NCI-H1436 treated with DMSO at 0.1 percent for 48 hours (cell line): ENCODE measurements around the gene ZSCAN20.
"Not testable (repeated sequence)": the region's sequence is repeated elsewhere in the genome, so short reads cannot be mapped to it uniquely, and the experiment has no call there.

Source experiments
- DNase-seq: peaks from one replicate; lab custom pipeline; 2025; lab: John Stamatoyannopoulos, UW

The ZSCAN20 gene

GRCh38 chr1:33488624-33489023 is 16.2 kb downstream of the ZSCAN20 start:
- no peak for DNase-seq

GRCh38 chr1:33494929-33495328 is 22.5 kb downstream of the ZSCAN20 start:
- DNase-seq, result no peak

- no peak for DNase-seq
These were observed 25.0 kb downstream of the ZSCAN20 start for GRCh38 chr1:33497410-33497809.

GRCh38 chr1:33500547-33500946 is 28.1 kb downstream of the ZSCAN20 start:
- DNase-seq, result no peak

- no peak for DNase-seq
These were observed 28.9 kb downstream of the ZSCAN20 start for GRCh38 chr1:33501309-33501708.

- DNase-seq, result no peak
These were observed 29.3 kb downstream of the ZSCAN20 start for GRCh38 chr1:33501774-33502173.

GRCh38 chr1:33502726-33503125 is 30.3 kb downstream of the ZSCAN20 start:
- no peak for DNase-seq

- no peak for DNase-seq
These were observed 31.1 kb downstream of the ZSCAN20 start for GRCh38 chr1:33503506-33503905.

GRCh38 chr1:33507661-33508060 is 35.2 kb downstream of the ZSCAN20 start:
- no peak for DNase-seq

- DNase-seq, result no peak
These were observed 35.7 kb downstream of the ZSCAN20 start for GRCh38 chr1:33508151-33508550.

GRCh38 chr1:33509276-33509675 is 36.8 kb downstream of the ZSCAN20 start:
- not testable (repeated sequence) for DNase-seq

GRCh38 chr1:33512226-33513011 is 40.0 kb downstream of the ZSCAN20 start:
- no peak for DNase-seq

GRCh38 chr1:33515112-33515511 is 42.7 kb downstream of the ZSCAN20 start:
- DNase-seq, result no peak

GRCh38 chr1:33515607-33516006 is 43.2 kb downstream of the ZSCAN20 start:
- no peak for DNase-seq

GRCh38 chr1:33516428-33516827 is 44.0 kb downstream of the ZSCAN20 start:
- no peak for DNase-seq

GRCh38 chr1:33516891-33517567 is 44.6 kb downstream of the ZSCAN20 start:
- no peak for DNase-seq

GRCh38 chr1:33517596-33518250 is 45.3 kb downstream of the ZSCAN20 start:
- DNase-seq, result no peak

GRCh38 chr1:33519240-33519884 is 46.9 kb downstream of the ZSCAN20 start:
- DNase-seq, result no peak

GRCh38 chr1:33524586-33524985 is 52.1 kb downstream of the ZSCAN20 start:
- no peak for DNase-seq

- DNase-seq, result no peak
These were observed 55.5 kb downstream of the ZSCAN20 start for GRCh38 chr1:33527934-33528333.

- no peak for DNase-seq
These were observed 57.5 kb downstream of the ZSCAN20 start for GRCh38 chr1:33529957-33530356.

- DNase-seq, result no peak
These were observed 59.8 kb downstream of the ZSCAN20 start for GRCh38 chr1:33532250-33532649.

GRCh38 chr1:33532936-33533335 is 60.5 kb downstream of the ZSCAN20 start:
- DNase-seq, result no peak
